ENCODE results near the gene TOX2. TPM values are rescaled to one million over a fixed set of nuclear protein-coding genes. Genes with fewer than 3 reads are reported as not detected.

The TOX2 gene
- total RNA-seq, 1 donor from 2014 or later: not detected

DNA sequence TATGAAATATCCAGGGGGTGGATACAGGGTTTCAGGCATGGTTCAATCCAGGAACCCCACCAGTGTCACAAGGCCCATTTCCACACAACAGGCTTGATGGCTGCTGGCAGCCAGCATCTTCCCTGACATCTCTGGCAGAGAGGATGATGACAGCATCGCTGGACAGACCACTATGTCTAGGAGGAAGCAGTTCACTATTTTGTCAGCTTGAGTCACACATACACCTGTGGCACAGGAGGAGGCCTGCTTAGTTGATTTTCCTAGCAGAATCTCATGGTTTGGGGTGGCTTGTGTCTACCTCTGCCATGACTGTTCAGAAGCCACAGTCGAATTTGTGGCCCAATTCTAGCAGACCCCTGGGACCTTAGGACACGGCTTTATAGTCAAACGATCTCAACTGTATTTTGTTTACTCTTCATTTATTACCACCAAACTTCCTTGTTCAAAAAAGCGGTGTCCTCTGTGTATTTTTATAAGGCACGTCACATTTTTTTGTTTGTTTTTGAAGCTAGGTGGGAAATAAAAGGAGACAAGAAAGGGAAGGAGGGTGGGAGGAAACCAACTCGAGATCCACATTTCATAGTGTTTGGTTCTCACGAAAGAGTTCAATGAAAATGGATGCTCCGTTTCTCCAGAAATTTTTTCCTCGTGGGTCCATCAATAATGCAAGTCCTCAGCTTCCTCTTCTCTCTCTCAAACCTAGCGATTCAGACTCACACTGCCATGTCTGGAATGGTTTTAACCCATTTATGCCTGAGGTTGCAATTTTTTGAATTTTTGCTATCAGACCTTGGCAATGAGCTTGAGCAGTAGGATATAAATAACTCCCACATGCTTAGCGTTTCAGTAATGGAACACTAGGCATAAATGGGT is 94.4 kb downstream of the TOX2 start:
- peak; percentile 9 for DNase-seq (ENCODE audit: low read depth)
- TF ChIP-seq, protein P1, sequence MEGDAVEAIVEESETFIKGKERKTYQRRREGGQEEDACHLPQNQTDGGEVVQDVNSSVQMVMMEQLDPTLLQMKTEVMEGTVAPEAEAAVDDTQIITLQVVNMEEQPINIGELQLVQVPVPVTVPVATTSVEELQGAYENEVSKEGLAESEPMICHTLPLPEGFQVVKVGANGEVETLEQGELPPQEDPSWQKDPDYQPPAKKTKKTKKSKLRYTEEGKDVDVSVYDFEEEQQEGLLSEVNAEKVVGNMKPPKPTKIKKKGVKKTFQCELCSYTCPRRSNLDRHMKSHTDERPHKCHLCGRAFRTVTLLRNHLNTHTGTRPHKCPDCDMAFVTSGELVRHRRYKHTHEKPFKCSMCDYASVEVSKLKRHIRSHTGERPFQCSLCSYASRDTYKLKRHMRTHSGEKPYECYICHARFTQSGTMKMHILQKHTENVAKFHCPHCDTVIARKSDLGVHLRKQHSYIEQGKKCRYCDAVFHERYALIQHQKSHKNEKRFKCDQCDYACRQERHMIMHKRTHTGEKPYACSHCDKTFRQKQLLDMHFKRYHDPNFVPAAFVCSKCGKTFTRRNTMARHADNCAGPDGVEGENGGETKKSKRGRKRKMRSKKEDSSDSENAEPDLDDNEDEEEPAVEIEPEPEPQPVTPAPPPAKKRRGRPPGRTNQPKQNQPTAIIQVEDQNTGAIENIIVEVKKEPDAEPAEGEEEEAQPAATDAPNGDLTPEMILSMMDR (IDR thresholded peaks at IDR 0.05; ENCODE audit: insufficient read depth, low read length, severe bottlenecking): no peak
- H3K4me3 ChIP-seq (ENCODE audit: low read depth, low read length): no peak overlapping the region
- FAIRE-seq: no peak
- H3K36me3 ChIP-seq (ENCODE audit: control insufficient read depth, insufficient read depth, low read length): no peaks in the 10 kb centered on the region
- H3K27me3 ChIP-seq (ENCODE audit: control insufficient read depth, insufficient read depth, low read length): no peaks in the 10 kb centered on the region

DNA sequence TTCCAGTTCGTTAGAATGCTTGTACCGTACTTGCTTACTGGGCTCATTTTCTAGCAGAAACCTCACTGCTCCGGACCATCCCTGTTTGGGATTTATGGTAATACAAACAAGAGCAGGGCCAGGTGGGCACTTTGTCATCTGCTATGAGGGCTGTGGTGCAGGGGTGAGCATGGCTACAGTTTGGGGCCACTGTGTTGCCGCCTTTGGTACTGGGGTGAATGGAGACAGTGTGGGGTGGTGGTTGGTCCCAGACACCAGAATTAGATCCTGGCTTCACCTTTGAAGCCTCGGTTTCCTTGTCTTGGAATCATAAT is 95.0 kb downstream of the TOX2 start:
- TF ChIP-seq, protein P1 (IDR thresholded peaks at IDR 0.05; ENCODE audit: insufficient read depth, low read length, severe bottlenecking): no peak
- Histone ChIP-seq H3K27me3 (ENCODE audit: control insufficient read depth, insufficient read depth, low read length) (no peaks in the 10 kb centered on the region), H3K4me3 (ENCODE audit: low read depth, low read length) (no peak overlapping the region), H3K36me3 (ENCODE audit: control insufficient read depth, insufficient read depth, low read length) (no peaks in the 10 kb centered on the region)
- DNase-seq (ENCODE audit: low read depth): no peak
- FAIRE-seq: no peak

DNA sequence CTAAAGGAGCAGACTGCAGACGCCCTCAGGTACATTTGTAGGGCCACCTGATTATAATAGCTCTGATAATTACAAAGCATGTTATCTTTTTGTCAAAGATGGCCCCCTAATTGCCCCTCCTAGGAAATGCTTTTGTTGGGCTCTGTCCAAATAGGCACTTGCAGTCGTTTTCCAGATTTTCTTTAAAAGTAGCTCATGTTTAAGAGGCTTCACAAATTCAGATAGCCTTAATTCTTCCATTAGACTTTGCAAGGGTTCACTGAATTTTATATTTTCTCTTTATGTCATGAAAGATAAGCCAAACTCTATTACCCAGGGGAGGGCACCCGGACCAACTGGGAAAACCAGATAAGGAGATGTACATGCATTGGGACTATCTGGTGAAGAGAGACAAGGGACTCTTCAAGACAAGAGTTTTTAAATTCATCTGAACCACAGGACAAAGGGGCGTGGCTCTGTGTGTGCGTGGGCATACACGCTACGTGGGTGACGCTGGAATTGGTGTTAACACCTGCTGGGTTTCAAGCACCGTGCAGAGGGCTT is 95.6 kb downstream of the TOX2 start:
- FAIRE-seq (no peak), DNase-seq (ENCODE audit: low read depth) (no peak)
- Histone ChIP-seq H3K4me3 (ENCODE audit: low read depth, low read length) (no peak overlapping the region), H3K36me3 (ENCODE audit: control insufficient read depth, insufficient read depth, low read length) (no peaks in the 10 kb centered on the region), H3K27me3 (ENCODE audit: control insufficient read depth, insufficient read depth, low read length) (no peaks in the 10 kb centered on the region)
- TF ChIP-seq, protein P1 (IDR thresholded peaks at IDR 0.05; ENCODE audit: insufficient read depth, low read length, severe bottlenecking): no peak

DNA sequence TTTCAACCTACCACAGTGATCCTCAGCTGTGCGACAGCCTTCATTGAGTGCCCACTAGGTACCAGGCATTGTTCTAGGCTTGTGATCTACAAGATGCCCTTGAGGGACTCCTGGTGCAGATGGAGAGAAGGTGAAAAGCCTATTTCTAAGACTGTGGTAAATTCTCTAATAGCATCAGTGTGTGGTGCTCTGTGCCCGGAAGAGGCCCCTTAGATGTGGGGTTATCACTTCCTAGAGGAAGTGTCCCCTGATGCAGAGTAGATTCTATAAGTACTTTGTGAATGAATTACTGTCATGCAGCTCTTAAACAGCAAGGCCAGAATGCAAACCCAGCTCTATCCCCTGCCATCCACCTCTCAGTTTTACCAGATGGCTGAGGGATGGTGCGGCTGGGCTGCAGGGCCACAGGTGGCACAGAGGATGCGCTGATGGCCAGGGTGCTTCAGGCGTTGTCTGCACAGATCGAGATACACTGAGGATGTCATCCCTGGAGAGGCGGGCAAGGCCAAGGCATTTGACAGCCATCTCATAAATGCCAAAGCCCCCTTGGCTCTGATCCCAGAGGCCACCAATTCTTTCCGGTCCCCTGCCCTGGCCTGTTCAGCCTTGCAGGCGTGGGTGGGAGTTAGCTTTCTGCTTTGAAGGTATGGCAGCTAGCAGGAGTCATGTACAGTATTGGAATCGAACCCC is 96.7 kb downstream of the TOX2 start:
- TF ChIP-seq, protein P1 (IDR thresholded peaks at IDR 0.05; ENCODE audit: insufficient read depth, low read length, severe bottlenecking): no peak
- no peak overlapping the region for H3K4me3 ChIP-seq (ENCODE audit: low read depth, low read length)
- no peaks in the 10 kb centered on the region for H3K36me3 ChIP-seq (ENCODE audit: control insufficient read depth, insufficient read depth, low read length)
- FAIRE-seq (no peak), DNase-seq (ENCODE audit: low read depth) (no peak)
- H3K27me3 ChIP-seq (ENCODE audit: control insufficient read depth, insufficient read depth, low read length): no peaks in the 10 kb centered on the region

DNA sequence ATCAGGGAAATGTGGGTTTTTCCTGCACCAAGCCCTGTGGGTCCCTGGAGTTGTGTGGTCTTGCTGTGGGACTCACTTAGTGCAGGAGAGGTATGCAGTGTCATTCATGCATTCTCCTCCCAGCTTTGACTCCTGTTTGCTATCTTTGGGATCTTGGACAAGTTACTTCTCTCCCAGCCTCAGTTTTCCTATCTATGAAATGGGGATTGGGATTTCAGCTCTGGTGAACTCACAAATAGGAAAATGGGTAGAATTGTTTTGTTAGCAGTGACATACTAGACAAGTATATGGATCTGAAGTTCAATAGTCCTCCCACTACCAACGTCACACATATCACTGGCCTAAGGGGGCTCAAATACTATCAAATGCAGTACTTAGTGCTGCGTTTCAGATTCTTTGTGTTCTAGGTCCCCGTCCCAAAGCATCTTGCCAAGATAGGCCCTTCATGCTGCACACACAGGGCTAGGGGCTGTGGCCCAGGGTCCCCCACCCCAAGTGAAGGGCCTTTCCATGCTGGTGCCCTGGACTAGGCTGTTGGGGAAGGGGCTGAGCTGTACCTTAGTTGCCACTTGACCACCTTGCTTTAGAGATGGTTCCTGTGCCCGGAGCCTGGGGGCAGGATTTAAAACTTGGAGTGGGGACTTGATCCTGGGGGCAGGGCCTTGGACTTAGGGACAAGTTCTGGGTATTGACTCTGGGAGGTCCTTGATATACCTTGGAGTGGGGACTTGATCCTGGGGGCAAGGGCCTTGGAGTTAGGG is 98.0 kb downstream of the TOX2 start:
- H3K4me3 ChIP-seq (ENCODE audit: low read depth, low read length): no peak overlapping the region
- no peak for FAIRE-seq
- no peak for DNase-seq (ENCODE audit: low read depth)
- H3K36me3 ChIP-seq (ENCODE audit: control insufficient read depth, insufficient read depth, low read length): no peaks in the 10 kb centered on the region
- TF ChIP-seq, protein P1 (IDR thresholded peaks at IDR 0.05; ENCODE audit: insufficient read depth, low read length, severe bottlenecking): no peak
- H3K27me3 ChIP-seq (ENCODE audit: control insufficient read depth, insufficient read depth, low read length): no peaks in the 10 kb centered on the region

Data from bronchial epithelial cell (primary cell).